Retinal pigment epithelial cell (primary cell): ENCODE data around the gene TDRD12.

Experiments used
- DNase-seq: peaks from one replicate; pipeline ENCODE4 v3.0.0-alpha.2; 2010; ENCODE audit warnings: low read depth
- H3K4me3 ChIP-seq: 2 replicates; pipeline ENCODE4 v1.5.1; 2011; ENCODE audit warnings: mild to moderate bottlenecking, low read length, control low read depth, moderate library complexity
- TF ChIP-seq, protein P1 (sequence below): conservative IDR thresholded peaks from 2 replicates; pipeline ENCODE4 v1.5.1; 2011; ENCODE audit warnings: low read depth, low read length, control low read depth, inconsistent platforms

Gene TDRD12

DNA sequence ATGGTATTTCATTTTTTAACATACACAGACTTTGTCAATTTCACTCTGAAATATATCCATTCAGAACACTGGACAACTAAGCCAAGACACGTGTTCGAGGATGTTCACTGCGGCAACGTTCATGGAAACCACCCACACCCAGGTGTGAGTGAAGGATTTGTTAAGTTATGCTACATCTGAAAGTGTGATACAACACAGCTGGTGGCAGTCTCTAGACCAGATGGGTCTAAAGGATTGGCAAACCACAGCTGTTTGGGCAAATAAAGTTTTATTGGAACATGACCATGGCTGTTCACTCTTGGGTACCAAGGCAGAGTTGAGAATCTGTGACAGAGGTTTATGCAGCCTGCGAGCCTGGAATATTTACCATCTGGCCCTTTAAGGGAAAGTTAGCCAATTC, 138.0 kb downstream of the TDRD12 start:
- TF ChIP-seq, protein P1, sequence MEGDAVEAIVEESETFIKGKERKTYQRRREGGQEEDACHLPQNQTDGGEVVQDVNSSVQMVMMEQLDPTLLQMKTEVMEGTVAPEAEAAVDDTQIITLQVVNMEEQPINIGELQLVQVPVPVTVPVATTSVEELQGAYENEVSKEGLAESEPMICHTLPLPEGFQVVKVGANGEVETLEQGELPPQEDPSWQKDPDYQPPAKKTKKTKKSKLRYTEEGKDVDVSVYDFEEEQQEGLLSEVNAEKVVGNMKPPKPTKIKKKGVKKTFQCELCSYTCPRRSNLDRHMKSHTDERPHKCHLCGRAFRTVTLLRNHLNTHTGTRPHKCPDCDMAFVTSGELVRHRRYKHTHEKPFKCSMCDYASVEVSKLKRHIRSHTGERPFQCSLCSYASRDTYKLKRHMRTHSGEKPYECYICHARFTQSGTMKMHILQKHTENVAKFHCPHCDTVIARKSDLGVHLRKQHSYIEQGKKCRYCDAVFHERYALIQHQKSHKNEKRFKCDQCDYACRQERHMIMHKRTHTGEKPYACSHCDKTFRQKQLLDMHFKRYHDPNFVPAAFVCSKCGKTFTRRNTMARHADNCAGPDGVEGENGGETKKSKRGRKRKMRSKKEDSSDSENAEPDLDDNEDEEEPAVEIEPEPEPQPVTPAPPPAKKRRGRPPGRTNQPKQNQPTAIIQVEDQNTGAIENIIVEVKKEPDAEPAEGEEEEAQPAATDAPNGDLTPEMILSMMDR = no peak
- no peak overlapping the region for H3K4me3 ChIP-seq
- no peak for DNase-seq

DNA sequence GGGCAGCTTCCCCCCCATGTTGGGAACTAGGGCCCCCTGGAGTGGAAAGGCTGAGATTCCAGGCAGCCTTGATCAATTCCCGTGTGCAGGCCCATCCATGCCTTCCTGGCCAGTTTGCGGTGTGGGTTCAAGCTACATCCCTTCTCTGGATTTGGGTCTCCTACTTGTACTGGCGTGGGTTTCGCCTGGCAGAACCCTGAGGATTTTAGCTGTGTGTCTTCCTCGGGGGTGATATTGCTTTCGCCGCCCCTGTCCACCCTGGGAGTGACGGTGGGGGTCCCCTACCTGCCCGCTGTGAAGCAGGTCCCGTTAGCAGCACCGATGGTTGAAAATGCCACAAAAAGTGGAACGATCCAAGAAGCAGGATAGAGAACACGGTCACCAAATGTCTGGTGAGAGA, 138.6 kb downstream of the TDRD12 start:
- no peak overlapping the region for H3K4me3 ChIP-seq
- no peak for DNase-seq
- TF ChIP-seq, protein P1 = no peak

DNA sequence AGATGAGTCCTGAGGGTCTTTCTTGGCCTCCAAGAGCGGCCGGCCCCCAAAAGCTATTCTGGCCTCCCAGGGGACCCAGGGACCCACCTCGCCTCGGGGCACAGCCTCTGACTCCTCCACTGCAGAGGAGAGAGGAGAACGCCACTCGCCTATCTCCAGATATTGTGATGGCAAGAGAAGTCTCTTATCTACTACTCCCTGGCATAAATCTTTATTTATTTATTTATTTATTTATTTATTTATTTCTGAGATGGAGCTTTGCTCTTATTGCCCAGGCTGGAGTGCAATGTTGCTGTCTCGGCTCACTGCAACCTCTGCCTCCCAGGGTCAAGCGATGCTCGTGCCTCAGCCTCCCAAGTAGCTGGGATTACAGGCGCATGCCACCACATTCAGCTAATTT, 139.0 kb downstream of the TDRD12 start:
- TF ChIP-seq, protein P1 = no peak
- no peak overlapping the region for H3K4me3 ChIP-seq
- DNase-seq = no peak

DNA sequence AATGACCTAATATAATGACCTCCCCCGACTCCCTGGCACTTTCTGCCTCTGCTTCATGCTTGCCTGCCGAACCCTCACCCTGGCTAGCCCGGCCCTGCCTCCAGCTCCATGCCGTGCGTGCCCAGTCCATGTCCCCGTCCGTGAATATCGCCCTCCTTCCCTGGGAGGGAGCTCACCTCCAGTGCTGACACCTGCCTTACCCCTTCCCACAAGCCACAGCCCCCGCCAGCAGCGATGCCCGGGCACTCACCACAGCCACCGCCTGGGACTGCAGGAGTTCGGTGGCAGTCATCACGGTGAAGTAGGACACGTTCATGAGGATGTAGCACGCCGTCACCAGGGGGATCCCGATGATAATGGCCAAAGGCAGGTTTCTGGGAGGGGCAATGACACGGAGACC, 140.0 kb downstream of the TDRD12 start:
- no peak for DNase-seq
- H3K4me3 ChIP-seq = no peak overlapping the region
- TF ChIP-seq, protein P1 = no peak

DNA sequence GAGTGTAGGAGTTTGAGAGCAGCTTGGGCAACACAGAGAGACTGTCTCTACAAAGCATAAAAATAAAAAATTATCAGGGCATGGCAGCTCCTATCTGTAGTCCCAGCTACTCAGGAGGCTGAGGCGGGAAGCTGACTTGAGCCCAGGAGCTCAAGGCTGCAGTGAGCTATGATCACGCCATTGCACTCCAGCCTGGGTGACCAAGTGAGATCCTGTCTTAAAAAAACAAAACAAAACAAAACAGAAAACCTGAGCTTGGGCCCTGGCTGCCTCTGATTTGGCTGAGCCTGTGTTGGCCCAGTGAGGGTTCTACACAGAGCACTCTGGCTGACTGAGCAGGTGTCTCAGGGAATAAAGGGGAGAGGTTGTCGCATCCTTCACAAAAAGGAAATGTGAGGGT, 142.0 kb downstream of the TDRD12 start:
- DNase-seq = no peak
- TF ChIP-seq, protein P1 = no peak

DNA sequence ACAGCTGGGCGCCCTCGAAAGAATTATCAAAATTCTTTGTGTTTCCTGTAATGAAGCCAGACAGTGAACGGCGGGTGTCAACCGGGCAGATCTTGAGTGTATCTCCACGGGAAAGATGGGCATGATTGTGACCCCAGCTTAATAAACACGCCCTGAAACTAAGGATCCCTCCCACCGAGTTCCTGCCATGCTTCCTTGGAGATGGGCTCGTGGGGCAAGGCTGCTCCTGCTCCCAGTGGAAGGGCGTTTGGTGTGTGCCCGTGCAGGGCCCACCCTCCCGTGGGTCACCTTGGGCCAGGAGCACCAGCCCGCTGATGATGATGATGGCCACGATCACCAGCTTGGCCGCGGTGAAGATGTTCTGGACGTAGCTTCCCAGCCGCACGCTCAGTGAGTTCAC, 142.6 kb downstream of the TDRD12 start:
- no peak for DNase-seq
- TF ChIP-seq, protein P1 = no peak
- no peak overlapping the region for H3K4me3 ChIP-seq

More for the DNA sequence above, 142.0 kb downstream of the TDRD12 start:
- H3K4me3 ChIP-seq = no peak overlapping the region

DNA sequence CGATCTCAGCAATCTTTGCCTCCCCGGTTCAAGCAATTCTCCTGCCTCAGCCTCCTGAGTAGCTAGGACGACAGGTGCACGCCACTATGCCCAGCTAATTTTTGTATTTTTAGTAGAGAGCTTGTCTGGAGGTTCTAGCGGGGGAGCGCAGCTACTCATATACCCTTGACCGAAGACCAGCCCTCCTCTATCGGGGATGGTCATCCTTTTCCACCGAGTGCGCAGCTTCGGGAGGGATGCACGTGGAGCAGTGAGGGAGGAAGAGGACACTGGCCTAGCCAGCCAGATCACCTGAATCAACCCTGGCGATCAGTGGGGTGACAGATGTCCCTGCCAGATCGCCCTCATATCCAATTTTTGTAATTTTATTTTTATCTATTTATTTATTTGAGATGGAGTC, 143.2 kb downstream of the TDRD12 start:
- DNase-seq = no peak
- TF ChIP-seq, protein P1 = no peak

More for the DNA sequence above, 143.2 kb downstream of the TDRD12 start:
- H3K4me3 ChIP-seq = no peak overlapping the region
